ENCODE results near the gene POLRMT. TPM values are rescaled to one million over a fixed set of nuclear protein-coding genes. Genes with fewer than 3 reads are reported as not detected.

Gene POLRMT
- total RNA-seq, 1 donor from 2014 or later = 37.9 TPM

GRCh38 chr19:575527-576506, 57.5 kb downstream of the POLRMT start:
- peak overlapping the region; percentile 91 for H3K4me3 ChIP-seq (ENCODE audit: low read depth, low read length)
- no peak for DNase-seq (ENCODE audit: low read depth)
- TF ChIP-seq CTCF (conservative IDR thresholded peaks at IDR 0.05; ENCODE audit: low read depth, low read length) = no peak

- no peak for TF ChIP-seq CTCF (conservative IDR thresholded peaks at IDR 0.05; ENCODE audit: low read depth, low read length)
- DNase-seq (ENCODE audit: low read depth) = no peak
- peak overlapping the region; percentile 91 for H3K4me3 ChIP-seq (ENCODE audit: low read depth, low read length)
Observed at GRCh38 chr19:574658-575526, 58.4 kb downstream of the POLRMT start.

GRCh38 chr19:573519-573825, 59.9 kb downstream of the POLRMT start:
- DNase-seq (ENCODE audit: low read depth) = no peak
- TF ChIP-seq CTCF (conservative IDR thresholded peaks at IDR 0.05; ENCODE audit: low read depth, low read length) = no peak
- peak overlapping the region; percentile 91 for H3K4me3 ChIP-seq (ENCODE audit: low read depth, low read length)

DNA sequence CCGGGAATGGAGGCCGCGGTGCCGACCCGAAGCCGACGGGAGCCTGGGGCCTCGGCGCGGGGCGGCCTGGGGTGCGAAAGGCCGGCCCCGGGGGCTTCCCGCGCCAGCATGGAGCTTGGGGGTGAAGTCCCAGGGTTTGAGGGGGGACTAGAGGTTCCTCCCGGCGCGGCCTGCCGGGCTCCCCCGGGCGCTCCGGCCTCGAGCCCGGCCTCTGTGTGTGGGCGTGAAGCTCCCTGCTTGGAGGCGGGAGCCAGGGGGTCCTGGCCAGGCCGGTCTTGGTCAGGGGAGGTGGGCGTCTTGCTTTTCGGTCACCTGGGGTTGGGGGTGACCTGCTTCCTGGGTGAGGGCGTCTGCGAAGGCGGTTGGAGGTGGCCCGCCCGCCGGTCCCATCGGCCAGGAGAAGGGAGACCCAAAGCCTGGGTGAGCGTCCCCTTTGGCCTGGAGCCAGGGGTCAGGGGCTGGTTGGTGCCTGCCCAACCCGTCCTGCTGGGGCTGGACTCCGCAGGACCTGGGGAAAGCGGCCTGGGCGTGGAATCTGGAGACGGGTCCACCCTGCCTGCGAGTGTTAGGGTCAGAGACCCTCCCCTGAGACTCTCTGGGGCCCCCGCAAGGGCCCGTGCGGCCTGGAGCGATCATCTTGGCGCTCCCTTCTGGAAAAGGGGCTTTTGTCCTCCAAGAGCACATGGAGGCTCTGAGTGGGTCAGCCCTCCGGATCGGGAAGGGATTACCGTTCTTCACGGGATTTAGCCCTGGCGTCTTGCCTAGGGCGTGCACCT, 60.4 kb downstream of the POLRMT start:
- TF ChIP-seq CTCF (conservative IDR thresholded peaks at IDR 0.05; ENCODE audit: low read depth, low read length) = no peak
- H3K4me3 ChIP-seq (ENCODE audit: low read depth, low read length) = peak overlapping the region; percentile 91
- DNase-seq (ENCODE audit: low read depth) = no peak

GRCh38 chr19:572140-572742, 61.1 kb downstream of the POLRMT start, which contains the start of gene BSG:
Gene BSG, plus strand, starts transcription at chr19:572596. Its CDS starts 39 bp downstream, at chr19:572635.
- no peak for DNase-seq (ENCODE audit: low read depth)
- peak within 1 kb of the TSS; percentile 91 for H3K4me3 ChIP-seq (ENCODE audit: low read depth, low read length)
- TF ChIP-seq CTCF (conservative IDR thresholded peaks at IDR 0.05; ENCODE audit: low read depth, low read length) = no peak

- no peak for TF ChIP-seq CTCF (conservative IDR thresholded peaks at IDR 0.05; ENCODE audit: low read depth, low read length)
- peak overlapping the region; percentile 61 for H3K4me3 ChIP-seq (ENCODE audit: low read depth, low read length)
- DNase-seq (ENCODE audit: low read depth) = no peak
Observed at GRCh38 chr19:571566-571974, 61.8 kb downstream of the POLRMT start.
